GM12891 (cell line): ENCODE results near the gene PKDREJ.

Experiments
- PAX5 ChIP-seq: IDR thresholded peaks from 2 replicates; pipeline ENCODE4 v1.6.1; 2011; ENCODE audit warnings: low read length, moderate library complexity, mild to moderate bottlenecking; ENCODE audit not compliant: insufficient read depth, severe bottlenecking
- POLR2A ChIP-seq: IDR thresholded peaks from 2 replicates; pipeline ENCODE4 v1.6.1; 2011; ENCODE audit warnings: low read depth, low read length, control low read depth
- POLR2AphosphoS5 ChIP-seq: IDR thresholded peaks from 2 replicates; pipeline ENCODE4 v1.6.1; 2011; ENCODE audit warnings: low read depth, low read length, control low read depth
- POU2F2 ChIP-seq: IDR thresholded peaks from 2 replicates; pipeline ENCODE4 v1.6.1; 2011; ENCODE audit warnings: low read depth, mild to moderate bottlenecking, control low read depth, low read length, moderate library complexity
- SPI1 ChIP-seq: IDR thresholded peaks from 2 replicates; pipeline ENCODE4 v1.6.1; 2011; ENCODE audit warnings: low read depth, low read length, control low read depth
- TAF1 ChIP-seq: IDR thresholded peaks from 2 replicates; pipeline ENCODE4 v1.6.1; 2011; ENCODE audit warnings: low read depth, low read length, control low read depth

GRCh38 chr22:46251816-46252380 is 11.2 kb downstream of the PKDREJ start:
- TF ChIP-seq SPI1, result no peak
- no peak for TF ChIP-seq POLR2A
- TF ChIP-seq POLR2AphosphoS5, result no peak
- no peak for TF ChIP-seq PAX5
- TF ChIP-seq POU2F2, result no peak
- TF ChIP-seq TAF1, result no peak
